Heart left ventricle (tissue), 13 donors: ENCODE measurements around the gene RNF114.

Source experiments
- POLR2A ChIP-seq, 2 donors: fragments of 450-650 bp; IDR thresholded peaks; one replicate each; pipeline ENCODE4 v1.6.1; 2017; ENCODE audit warnings: antibody characterized with exemption in 2 of 2, mild to moderate bottlenecking in 2 of 2, moderate library complexity in 2 of 2
- TF ChIP-seq, protein P1 (sequence below), 12 donors: fragments of 200-600 bp; sonication (generic) in 4 of 12; IDR thresholded peaks; one replicate each; pipeline versions ENCODE4 v1.5.0 to v1.8.0; 2018 to 2022; ENCODE audit warnings: antibody characterized with exemption in 12 of 12, mild to moderate bottlenecking in 5 of 12
- donor health status: ischemic (EF 13 %, LVEDD 7.1; RV severe dilation, severe dysfunction).
- donor health status: DM: no; HTN: yes; CAD: no.
- donor health status: DM: no; HTN: no; CAD: no.
- donor health status: ischemic (EF 25% LVEDD 6.9; RV normal size, moderate dysfunction).
- donor health status: ischemic (EF 25% LVEDD 5.7; RV mildly dilated, moderate dysfunction).
- donor health status: ischemic (EF 35%, LVEDD 5.7; RV mildly dilated, moderate dysfunction).
- donor health status: nonischemic (EF 11% LVEDD 7.7; RV severe dilation, severe dysfunction).
- donor health status: DM: yes; HTN: yes; CAD: no.
- donor health status: PGD.
- donor health status: ischemic (EF 29% LVEDD 5.4; RV normal size, mild dysfunction).
- donor health status: nonischemic (EF 23%, LVEDD 6.1; RV moderate dilation, normal function).

- TF ChIP-seq, protein P1, sequence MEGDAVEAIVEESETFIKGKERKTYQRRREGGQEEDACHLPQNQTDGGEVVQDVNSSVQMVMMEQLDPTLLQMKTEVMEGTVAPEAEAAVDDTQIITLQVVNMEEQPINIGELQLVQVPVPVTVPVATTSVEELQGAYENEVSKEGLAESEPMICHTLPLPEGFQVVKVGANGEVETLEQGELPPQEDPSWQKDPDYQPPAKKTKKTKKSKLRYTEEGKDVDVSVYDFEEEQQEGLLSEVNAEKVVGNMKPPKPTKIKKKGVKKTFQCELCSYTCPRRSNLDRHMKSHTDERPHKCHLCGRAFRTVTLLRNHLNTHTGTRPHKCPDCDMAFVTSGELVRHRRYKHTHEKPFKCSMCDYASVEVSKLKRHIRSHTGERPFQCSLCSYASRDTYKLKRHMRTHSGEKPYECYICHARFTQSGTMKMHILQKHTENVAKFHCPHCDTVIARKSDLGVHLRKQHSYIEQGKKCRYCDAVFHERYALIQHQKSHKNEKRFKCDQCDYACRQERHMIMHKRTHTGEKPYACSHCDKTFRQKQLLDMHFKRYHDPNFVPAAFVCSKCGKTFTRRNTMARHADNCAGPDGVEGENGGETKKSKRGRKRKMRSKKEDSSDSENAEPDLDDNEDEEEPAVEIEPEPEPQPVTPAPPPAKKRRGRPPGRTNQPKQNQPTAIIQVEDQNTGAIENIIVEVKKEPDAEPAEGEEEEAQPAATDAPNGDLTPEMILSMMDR (IDR thresholded peaks at IDR 0.05): no peak
- TF ChIP-seq POLR2A (IDR thresholded peaks at IDR 0.05): no peak
These were observed 33.7 kb downstream of the RNF114 start for GRCh38 chr20:49969946-49970345.
